GM10266 (cell line): ENCODE measurements around the gene KDM4B.

Experiments used
- DNase-seq: peaks from one replicate; pipeline ENCODE4 v3.0.0; 2012; ENCODE audit errors: extremely low spot score
- TF ChIP-seq, protein P1 (sequence below): IDR thresholded peaks from 2 replicates; pipeline ENCODE4 v1.5.1; 2012; ENCODE audit warnings: mild to moderate bottlenecking, low read depth; ENCODE audit not compliant: control insufficient read depth, insufficient read depth; ENCODE audit errors: missing control alignments

KDM4B gene

DNA sequence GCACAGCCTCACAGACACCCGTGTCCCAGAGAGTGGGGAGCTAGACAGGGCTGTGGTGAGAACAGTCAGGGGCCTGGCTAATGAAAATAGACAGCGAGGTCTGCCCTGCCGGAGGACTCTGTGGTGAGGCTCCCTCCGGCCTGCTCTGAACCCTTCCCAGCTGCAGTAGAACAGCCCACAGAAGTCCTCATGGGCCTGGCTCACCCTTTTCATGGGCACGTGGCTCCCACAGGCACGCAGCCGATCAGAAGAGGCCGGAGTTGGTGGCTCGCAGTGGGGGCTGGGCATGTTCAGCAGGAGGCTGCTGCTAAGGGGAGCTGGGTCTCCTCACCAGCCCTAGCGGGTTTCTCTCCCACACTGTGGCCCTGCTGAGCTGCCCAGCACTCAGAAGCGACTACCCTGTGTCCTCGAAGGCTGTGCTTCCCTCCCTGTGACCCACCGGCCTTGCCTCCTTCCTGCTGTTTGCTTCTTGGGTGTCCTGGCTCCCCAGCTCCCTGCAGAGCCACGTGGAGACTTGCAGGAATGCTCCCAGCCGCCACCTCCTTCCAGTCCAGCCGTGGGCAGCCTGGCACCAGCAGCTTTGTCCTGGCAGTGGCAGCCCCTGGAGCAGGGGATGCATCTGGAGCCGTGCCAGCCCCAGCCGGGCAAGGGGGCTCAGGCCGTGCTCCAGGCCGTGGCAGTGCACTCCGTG is 138.7 kb downstream of the KDM4B start:
- DNase-seq: no peak
- TF ChIP-seq, protein P1, sequence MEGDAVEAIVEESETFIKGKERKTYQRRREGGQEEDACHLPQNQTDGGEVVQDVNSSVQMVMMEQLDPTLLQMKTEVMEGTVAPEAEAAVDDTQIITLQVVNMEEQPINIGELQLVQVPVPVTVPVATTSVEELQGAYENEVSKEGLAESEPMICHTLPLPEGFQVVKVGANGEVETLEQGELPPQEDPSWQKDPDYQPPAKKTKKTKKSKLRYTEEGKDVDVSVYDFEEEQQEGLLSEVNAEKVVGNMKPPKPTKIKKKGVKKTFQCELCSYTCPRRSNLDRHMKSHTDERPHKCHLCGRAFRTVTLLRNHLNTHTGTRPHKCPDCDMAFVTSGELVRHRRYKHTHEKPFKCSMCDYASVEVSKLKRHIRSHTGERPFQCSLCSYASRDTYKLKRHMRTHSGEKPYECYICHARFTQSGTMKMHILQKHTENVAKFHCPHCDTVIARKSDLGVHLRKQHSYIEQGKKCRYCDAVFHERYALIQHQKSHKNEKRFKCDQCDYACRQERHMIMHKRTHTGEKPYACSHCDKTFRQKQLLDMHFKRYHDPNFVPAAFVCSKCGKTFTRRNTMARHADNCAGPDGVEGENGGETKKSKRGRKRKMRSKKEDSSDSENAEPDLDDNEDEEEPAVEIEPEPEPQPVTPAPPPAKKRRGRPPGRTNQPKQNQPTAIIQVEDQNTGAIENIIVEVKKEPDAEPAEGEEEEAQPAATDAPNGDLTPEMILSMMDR: no peak

DNA sequence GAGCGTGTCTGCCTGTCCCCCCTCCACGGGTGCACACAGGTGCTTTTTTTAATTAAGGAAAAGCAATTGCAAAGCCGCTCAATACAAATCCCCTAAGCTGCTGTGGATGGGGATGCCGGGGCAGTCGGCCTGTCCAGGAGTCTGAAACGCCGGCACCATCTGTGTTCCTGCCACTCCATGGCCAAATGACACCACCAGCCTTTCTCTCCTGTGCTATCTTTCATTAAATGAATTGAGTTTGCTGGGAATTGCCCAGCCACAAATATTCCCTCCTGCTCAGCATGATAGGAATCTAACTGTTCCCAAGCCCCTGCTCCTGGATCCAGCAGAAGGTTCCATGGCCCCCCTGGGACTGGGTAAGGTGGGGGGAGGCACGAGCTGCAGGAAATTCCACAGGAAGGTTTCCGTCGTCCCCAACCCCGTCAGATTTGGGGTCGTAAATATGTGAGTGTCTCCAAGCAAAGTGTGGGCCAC is 139.2 kb downstream of the KDM4B start:
- no peak for DNase-seq
- TF ChIP-seq, protein P1: no peak

DNA sequence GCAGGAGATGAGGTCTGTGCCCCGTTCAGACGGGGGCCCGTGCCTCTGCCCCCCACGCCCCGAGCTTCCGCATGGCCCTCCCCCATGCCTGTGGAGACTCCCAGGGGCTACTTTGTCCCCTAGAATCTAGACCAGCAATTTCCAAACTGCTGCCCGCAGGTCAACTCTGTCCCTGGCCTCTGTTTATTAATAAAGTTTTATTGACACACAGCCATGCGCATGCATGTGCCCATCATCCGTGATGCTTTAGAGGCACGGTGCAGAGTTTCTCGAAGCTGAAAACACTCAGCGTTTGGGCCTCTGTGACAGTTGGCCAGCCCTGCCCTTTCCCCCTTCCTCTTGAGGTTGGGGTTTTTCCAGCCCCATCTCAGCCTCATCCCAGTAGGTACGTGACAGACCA is 140.0 kb downstream of the KDM4B start:
- DNase-seq: no peak
- TF ChIP-seq, protein P1: no peak

DNA sequence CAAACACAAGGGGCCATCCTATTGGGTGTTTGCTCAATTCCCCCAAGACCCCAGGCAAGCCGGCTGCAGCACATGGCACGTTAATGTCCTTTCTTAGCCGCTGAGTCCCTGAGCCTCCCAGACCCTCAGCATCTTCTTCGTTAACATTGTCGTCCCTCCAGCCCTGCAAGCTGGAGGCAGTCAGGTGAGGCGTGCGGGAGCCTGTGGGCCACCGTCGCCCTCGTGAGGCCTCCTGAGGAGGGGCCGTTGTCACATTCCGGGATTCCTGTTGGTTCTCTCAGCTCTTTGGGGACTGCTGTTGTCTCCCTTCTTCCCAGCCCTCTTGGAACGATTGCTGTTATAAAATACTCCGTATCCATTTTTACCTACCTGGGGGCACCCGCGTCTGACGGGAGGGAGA is 140.6 kb downstream of the KDM4B start:
- TF ChIP-seq, protein P1: no peak
- DNase-seq: no peak

DNA sequence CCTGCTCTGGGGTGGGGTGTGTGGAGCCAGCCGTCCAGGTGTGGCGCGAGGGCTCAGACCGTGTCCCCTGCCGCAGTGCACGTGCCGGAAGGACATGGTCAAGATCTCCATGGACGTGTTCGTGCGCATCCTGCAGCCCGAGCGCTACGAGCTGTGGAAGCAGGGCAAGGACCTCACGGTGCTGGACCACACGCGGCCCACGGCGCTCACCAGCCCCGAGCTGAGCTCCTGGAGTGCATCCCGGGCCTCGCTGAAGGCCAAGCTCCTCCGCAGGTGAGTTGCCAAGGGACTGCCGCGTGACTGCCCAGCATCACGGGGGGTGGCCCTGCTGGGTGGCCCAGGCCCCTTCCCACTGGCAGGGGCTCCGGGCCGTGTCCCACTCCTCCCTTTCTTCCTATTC is 141.6 kb downstream of the KDM4B start:
- no peak for DNase-seq
- TF ChIP-seq, protein P1: no peak

DNA sequence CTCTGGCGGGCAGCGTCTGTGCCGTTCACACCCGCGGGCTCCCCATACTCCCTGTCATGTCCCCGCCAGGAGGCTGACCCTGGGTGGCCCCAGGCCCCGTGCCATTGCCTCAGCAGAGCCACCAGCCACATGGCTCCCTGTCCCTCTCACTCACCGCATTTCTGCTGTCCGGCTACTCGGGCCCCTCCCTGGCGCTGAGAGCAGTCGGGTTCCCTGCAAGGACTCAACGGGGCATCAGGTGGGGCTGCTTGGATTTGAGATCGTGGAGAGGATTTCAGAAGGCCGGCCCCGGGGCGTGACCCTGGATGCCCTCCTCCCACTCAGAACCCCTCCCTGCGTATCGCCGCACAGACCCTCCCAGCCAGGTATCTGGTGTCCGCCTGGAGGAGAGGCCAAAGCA is 142.1 kb downstream of the KDM4B start:
- TF ChIP-seq, protein P1: no peak
- DNase-seq: no peak

DNA sequence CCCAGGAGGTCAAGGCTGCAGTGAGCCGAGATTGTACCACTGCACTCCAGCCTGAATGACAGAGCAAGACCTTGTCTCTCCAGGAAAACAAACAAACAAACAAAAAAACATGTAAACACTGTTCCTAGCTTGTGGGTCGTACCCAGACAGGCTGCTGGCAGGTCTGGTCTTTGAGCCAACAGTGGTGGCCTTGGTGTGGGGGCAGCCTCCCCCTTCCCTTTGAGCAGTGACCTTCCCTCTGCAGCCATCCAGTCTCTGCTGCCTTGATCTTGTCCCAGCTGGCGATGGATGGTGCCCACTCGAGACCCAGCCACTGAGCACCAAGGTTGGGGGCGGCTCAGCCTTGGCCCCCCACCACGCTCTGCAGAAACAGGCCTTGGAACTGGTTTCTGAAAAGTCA is 143.3 kb downstream of the KDM4B start:
- no peak for DNase-seq
- TF ChIP-seq, protein P1: no peak
